HG03460 (cell line): ENCODE data around the gene GSC.

Experiments
- ATAC-seq: cut with Tn5 transposase; IDR thresholded peaks from one replicate; pipeline ENCODE4 v1.9.1; 2021; ENCODE audit not compliant: unreplicated experiment

The GSC gene

DNA sequence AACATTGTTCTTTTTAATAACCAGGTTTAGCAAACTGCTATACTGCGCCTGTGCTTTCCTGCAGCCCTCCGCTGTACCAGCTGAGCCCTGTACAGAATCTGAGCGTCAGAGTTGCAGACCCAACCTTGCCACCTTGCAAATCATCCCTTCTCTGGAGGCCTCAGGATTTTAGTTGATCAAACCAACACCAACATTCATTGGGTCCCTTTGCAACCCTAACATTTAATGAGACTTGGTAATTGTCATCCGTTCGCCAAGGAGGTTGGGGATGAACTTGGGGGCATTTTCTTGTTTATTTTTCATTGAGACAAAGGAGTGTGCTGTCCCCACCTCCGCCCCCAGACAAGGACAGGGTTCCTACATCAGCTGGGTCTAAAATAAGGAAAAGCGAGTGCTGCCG, 2.6 kb upstream of the GSC start:
- ATAC-seq = no peak

DNA sequence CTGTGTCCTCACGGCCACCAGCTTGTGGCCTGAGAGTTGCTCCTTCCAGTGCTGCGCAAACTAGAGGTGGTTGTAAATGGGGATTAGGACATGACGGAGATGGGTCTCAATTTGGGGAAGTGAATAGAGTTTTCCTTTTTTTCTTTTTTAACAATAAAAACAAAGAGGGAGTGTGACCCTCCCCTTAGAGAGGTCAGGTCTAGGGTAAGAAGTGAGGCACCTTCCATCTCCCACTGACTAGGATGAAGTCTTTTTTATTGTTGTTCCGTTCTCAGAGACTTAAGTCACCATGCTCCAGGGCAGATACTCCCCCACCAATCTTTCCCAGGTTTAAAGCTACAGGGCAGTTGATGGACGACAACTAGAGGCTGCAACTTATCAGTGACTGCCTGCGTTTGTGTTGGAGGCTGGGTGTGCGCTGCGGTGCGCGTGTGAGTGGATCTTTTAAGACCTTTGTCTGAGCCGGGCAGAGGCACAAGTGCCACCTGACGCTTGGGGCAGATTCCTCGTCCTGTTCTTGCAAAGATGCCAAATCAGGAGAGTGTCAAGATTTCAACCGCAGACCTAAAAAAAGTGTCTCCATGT, 2.1 kb upstream of the GSC start:
- no peak for ATAC-seq

DNA sequence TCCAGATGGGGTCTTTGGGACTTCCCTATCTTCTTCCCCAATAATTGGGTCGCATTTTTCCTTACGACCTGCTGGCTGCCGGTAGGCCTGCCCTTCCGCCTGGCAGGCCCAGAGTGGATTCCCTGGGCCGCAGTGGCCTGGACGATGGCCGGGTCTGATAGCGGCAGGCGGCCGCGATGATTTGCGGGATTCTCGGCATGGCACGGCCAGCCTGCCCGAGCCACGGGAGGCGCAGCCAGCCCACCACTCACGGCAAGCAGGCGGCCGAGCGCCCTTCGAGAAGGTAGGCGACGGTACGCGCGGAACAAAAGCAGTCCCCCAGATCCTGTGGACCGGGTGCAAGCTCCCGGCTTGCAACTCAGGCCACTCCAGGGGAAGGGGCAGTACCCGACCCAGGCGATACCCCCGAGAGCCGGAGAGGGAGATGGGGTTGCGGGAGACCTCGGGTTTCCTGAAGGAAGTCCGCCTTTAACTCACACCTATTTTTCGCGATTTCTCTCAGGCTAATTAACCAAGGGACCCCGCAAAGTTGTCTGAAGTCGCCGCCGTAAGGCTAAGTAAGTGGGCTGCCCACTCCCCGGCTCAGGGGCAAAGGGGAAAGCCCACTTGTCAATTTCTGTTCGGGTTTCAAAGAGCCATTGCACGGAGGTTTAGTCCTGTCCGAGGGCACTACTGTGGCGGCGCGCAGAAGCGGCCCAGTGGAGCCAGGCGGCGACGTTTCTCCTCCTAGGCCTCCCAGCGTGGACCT, 1.4 kb upstream of the GSC start:
- ATAC-seq = no peak

DNA sequence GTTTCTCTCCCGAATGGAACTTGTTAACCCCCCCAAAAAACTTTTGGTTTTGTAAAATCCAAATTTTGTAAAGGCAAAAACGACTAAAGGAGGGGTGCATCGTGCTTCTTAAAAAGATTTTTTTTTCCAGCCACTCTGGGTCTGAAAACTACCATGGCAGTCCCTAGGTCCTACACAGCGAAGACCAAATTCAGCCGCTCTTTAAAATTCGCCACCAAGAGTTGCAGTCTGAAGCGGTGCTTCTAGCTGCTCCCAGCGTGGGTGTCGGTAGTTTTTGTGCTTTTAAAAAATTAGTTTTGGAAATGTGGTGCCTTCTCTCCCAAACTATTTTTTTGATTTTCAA, 873 bp upstream of the GSC start:
- no peak for ATAC-seq

DNA sequence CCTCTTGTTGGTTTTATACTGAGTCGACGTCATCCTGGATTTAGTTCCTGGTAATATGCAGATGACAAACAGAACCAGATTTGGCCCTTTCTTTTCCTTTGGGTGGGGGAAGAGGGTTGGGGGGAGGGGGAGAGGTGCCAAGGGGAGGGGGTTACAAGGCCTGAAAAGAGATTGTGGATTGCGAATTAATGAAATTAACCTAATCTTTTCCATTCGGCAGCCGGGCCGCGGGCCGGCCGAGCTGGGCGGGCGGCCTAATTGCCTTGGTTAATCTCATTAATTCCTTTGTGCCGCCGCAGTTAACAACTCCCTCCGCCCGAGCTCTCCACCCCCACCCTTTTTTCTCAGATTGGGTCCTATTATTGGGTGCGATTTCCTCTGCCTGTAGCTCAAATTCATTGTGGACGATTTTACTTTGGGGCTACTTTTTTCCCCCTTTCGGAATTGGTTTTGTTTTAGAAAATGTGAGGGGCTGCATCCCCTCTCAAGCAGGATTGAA, 387 bp upstream of the GSC start:
- ATAC-seq = no peak

DNA sequence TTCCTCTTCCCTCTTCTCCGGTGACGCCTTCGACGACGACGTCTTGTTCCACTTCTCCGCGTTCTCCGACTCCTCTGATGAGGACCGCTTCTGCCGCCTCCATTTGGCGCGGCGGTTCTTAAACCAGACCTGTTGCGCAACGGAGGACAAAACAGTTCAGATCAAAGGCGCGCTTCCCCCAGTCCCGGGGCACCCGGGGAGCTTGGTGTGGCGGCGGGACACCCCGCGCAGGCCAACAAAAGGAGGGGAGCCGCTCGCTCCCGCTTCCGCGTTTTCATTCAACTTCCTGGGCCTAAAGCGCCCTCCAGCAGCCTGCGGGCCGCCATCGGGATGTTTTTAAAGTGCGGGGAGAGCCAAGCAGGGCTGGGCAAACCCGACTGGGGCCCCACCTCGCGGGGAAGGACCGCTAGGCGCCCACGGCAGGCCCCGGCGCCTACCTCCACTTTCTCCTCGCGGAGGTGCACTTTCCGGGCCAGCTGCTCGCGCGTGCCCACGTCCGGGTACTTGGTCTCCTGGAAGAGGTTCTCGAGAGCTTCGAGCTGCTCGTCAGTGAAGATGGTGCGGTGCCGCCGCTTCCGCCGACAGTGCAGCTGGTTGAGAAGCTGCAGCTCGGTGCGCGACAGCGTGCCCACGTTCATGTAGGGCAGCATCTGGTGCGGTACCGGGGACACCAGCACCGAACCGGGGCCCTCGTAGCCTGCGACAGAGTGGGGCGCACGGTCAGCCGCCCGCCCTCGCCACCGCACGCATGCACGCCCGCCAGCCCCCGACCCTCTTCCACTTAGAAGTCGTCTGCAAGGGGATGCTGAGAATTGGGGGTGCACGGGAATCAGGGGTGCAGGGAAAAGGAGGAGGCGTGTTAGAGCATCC, 1.2 kb downstream of the GSC start:
- no peak for ATAC-seq

DNA sequence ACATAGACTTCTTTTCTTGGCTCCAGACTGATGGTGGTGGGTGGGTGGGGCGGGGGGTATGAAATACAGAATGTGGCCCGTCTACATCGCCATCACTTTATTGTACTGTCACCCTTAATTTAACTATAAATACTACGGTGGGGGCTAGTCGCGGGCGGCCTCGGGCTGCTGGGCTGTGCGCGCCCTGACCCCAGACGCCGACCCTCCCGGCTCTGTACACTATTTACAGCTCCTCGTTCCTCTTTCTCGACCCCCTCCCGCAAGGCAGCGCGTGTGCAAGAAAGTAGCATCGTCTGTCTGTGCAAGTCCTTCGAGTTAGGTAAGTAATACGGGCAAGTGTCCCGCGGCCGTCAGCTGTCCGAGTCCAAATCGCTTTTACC, 1.8 kb downstream of the GSC start:
- ATAC-seq = no peak

DNA sequence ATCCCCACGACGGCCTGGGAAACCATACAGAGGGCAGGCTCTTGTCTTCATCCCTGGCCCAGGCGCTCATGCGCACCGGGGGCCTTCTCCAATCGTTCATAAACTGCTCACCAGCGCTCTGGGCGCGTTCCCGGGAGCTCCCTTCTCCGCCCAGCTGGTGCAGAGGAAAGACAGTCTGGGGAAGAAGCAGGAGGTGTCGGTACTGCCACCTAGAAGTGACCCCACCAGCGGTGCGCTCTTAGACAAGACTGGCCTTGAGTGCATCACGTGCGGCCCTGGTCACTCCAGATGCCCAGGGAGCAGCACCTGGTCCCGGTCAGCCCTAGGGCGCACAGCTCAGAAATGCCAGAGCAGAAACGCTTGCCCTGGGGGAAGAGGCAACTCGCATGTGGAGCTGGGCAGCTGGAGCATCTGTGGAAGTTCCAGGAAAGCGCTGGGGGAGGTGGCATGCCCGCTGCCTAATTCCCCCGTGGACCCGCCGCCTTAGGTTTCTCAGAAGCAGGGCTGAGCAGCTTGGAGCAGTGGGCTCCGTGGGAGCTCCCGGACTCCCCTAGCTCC, 2.5 kb downstream of the GSC start:
- ATAC-seq = no peak

DNA sequence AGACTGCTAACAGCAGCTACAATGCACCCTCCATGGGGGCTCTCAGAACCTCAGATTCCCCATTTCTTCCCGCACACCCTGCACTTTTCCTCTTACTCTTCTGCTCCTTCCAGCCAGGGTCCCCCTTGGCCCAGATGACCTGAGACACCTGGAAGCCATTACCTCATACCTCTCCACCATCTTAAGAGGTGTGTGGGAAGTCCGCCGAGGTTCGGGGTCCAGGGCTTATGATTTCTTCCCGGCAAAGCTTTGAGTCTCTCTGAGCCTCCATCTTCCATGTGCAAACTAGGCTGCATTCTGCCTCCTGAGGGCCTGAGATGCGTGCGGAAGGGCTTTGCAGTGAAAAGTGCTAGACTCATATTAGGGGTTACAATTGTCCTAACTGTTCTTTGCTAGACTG, 5.3 kb downstream of the GSC start:
- no peak for ATAC-seq

DNA sequence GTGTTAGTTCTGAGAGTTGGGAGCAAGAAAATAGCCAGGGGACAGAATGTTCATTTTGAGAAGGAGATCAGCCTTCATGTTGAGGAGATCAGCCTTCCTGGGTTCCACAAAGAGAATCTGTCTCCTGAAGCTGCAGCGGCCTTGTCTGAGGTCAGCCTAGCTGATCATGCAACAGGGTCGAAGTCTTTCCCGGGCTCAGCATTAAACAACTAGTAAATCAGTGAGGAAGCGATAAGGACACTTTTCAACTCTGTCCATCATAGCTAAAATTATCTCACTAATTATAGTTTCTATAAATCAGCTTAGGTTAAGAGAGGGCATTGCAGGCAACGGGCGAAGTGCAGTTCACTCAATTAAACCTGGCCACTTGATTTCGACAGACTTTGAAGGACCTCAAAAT, 7.5 kb downstream of the GSC start:
- ATAC-seq = no peak

DNA sequence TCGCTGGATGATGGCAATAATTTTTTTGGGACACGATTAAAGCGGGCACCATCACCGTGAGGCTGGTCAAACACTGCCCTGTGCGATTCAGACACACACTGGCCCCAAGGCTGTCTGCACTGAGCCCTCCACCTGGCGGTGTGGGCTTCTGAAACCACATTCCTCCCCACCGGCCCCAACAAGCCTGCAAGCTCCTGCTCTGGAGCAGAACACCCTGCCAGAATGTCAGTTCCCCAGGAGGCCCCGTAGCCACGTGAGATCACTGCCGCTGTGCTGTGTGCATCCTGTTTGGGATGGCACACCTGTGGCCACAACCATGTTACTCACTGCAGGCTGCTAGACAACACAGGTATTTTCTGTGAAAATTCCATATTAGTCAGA, 7.9 kb downstream of the GSC start:
- no peak for ATAC-seq

DNA sequence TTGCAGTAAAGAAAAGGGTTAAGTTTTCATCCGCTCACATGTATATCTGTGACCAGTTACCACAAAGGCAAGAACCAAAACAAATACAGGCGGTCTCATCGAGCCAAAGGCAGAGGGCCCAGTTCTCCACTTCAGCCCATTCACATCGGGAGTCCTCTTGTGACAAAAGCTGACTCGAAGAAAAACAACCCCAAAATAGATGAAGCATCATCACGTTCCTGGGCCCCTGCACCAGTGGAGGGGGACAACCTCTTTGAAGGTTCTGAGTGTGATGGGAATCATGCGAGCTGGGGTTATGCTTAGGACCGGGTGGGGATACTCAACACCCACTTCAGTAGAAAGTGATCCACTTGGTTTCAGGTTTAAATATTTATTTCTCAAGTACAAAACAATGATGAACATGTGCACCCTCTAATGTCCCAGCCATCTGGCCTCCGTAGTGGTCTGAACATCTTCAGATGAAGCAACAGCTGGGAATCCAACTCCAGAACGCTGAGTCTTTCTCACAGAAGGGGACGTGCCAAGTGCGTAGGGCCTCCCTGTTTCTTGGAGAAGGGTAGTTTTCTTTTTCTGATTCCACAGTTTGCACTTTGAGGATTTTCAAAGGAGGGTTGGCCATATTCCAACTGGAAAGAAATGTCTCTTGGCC, 8.4 kb downstream of the GSC start:
- ATAC-seq = no peak

DNA sequence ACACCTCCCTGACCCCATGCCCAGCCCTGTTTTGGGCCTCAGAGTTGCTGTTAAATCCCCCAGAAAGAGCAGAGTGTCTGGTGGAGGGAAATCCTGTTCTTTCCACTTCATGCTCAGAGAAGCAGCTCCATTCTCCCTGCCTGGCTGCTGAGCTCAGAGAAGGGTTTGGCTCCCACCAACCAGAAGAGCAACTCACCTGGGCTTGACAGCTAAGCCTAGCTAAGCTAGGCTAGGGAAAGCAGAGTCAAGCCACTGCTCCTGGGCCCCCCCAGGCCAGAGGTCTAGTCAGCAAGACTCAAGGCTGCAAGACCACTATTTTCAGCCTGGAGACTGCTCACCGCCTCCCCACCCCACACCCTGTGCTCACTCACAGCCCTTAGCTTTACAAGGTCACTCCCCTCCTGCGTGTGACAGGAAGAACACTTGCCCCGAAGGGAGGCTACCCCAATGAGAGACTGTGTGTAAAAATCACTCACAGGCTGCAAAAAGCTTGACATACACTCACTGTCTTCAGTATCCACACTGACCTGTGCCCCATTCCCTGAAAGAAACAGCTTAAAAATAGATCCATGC, 13.5 kb downstream of the GSC start:
- ATAC-seq = no peak

DNA sequence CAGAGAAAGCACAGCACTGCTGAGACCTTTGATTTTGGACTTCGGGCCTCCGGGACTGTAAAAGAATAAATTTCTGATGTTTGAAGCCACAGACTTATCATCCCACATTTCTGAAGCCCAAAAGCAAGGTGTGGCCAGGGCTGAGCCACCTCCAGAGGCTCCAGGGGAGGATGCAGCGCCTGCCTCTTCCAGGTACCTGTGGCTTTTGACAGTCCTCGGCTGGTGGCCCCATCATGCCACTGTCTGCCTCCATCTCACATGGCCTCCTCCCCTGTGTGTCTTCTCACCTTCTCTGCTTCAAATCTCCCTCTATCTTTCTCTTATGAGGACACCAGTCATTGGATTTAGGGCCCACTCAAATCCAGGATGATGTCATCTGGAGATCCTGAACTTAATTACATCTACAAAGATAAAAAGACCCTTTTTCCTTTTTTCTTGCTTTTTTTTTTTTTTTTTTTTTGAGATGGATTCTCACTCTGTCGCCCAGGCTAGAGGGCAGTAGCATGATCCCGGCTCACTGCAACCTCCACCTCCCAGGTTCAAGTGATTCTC, 15.4 kb downstream of the GSC start:
- ATAC-seq = no peak

DNA sequence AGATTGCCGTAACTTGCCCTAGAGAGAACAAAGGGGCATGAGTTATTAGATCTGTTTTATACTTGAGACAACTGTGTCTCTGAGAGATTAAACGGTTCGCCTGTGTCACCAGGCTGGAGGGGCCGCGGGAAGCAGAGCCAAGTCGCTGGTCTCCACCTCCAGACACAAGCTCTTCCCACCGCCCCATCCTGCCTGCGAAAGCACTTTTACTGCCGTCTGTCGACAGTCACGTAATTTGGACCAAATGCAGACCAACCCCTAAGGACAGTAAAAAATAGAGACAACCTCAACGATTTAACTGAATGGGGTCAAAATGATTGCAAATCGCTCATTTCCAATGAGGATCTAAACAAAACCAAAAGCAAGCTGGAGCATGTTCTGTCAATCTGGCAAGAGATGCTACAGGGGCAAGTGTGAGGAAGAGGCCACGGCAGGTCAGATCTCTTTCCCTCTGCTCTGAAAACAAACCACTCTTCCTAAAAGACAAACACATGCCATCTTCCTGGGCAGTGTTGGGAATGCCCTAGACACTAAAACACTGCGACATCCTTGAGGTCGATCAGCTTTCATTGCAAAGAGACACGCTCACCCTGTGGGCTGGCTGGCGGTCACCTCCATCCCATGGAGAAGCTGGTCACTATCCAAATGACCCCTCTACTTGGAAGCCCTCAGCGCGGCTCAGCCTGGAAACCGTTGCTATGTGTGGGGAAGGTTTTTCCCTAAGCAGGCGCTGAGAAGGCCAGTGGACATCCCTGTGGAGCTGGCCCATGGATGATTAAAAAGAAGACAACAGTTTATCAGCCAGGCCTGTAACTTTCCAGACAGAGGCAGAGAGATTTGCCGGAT, 17.1 kb downstream of the GSC start:
- no peak for ATAC-seq

DNA sequence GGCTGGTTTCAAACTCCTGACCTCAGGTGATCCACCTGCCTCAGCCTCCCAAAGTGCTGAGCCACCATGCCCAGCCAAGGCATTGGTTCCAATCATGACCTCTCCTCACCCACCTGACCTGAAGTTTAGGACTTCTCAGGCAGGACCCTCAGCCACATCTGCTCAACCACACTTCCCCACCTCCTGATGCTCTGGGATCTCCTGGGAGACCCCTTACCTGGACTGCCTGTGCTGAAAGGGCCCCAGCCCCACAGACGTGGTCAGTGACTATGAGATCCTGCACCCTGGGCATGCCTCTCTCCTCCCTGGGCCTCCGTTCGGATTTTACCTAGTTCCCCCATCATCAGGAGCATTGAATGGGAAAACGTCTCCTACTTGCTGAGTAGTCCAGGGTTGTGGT, 18.0 kb downstream of the GSC start:
- no peak for ATAC-seq

DNA sequence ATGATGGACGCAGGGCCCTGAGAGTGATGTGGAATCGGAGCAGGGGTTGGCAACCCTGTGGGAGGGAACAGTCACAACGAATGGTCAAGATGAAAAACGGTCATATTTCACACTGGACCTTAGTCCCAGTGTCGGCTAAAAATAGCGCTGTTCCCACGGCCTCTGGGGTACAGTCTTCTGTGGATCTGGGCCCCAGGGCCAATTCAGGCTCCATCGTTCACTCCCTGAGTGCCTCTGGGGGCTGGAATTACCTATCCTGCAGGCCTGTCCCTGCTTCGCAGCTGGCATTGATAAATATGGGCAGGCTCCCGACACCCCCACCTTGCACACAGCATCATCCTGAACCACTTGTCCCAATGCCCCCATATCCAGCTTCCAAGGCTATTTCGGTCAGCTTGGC, 18.6 kb downstream of the GSC start:
- no peak for ATAC-seq

DNA sequence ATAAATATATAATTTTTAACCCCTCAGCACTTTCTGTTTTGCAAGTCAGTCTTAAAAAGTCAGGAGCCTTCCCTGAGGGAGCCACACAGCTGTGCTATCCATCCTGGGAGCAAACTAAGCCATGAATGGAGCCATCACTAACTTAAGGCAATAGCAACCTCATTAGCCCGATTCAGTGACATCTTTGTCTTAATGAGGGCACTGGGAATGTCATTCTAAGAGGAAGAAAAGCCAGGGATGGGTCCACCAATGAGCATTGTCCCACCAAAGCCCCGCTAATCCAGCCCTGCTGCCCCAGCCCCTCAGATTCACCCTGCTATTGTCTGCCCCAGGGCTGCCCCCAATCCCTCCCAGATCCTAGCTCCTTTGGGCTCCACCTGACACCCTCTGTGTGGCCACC, 19.5 kb downstream of the GSC start:
- ATAC-seq = no peak

DNA sequence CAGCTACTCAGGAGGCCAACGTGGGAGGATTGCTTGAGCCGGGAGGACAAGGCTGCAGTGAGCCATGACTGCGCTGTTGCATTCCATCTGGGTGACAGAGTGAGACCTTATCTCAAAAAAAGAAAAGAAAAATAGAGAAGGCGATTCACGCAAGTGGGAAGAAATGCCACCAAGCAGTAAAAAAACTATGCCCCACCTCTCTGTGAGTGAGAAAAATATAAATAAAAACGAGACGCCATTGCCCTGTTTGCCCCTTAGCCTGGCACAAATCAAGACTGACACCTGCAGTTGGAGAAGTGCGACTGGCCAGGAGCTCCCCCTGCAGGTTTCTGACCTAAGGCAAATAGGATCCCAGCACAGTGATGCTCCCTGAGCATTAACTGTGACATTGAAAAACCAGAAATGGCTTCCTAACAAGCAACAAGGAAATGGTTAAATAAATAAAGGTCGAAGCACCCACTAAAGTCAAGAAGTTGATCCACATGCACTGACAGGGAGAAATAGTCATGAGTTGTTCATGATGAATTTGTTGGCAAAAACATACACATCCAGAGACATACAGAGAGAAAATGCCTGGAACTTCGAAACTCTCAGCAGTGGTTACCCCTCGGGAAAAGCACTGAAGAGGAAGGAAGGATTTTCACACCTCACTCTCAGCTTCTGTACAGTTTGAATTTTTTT, 21.1 kb downstream of the GSC start:
- no peak for ATAC-seq
